Gastroesophageal sphincter (tissue), 4 donors: ENCODE results near the gene BMP10. TPM values are rescaled to one million over a fixed set of nuclear protein-coding genes. Genes with fewer than 3 reads are reported as not detected.
"Not testable (repeated sequence)": the region's sequence is repeated elsewhere in the genome, so short reads cannot be mapped to it uniquely, and the experiment has no call there.

ENCODE experiments used
- ATAC-seq: fragments of 150-250 bp; one replicate; pipeline ENCODE4 v1.9.1; 2016; ENCODE audit warnings: mild to moderate bottlenecking, moderate library complexity
- H3K27ac ChIP-seq, 4 donors: fragments of 200-600 bp; sonication (generic) in 3 of 4; 1 replicate in 3 of 4; 2 replicates in 1 of 4; pipeline ENCODE4 v1.5.1; 2016 to 2019
- H3K27me3 ChIP-seq: fragments of 200-600 bp; sonication (generic); one replicate; pipeline ENCODE4 v1.5.1; 2019
- H3K36me3 ChIP-seq, 2 donors: fragments of 200-600 bp; sonication (generic); one replicate each; pipeline ENCODE4 v1.5.1; 2019; ENCODE audit warnings: control low read depth in 1 of 2
- H3K4me1 ChIP-seq, 3 donors: fragments of 200-600 bp; sonication (generic); 1 replicate in 2 of 3; 2 replicates in 1 of 3; pipeline ENCODE4 v1.5.1; 2016 to 2019; ENCODE audit warnings: control low read depth in 2 of 3
- H3K4me3 ChIP-seq, 2 donors: fragments of 200-600 bp; sonication (generic); one replicate each; pipeline ENCODE4 v1.5.1; 2019; ENCODE audit warnings: mild to moderate bottlenecking in 1 of 2, moderate library complexity in 1 of 2
- H3K9me3 ChIP-seq, 3 donors: fragments of 200-600 bp; sonication (generic); one replicate each; pipeline ENCODE4 v1.5.1; 2017 to 2019; ENCODE audit warnings: control low read depth in 2 of 3
- CTCF ChIP-seq, 4 experiments: fragments of 200-600 bp in 2 of 4; fragments of 450-650 bp in 2 of 4; sonication (generic) in 1 of 4; IDR thresholded peaks; one replicate each; pipeline ENCODE4 v1.5.1; 2017 to 2019; ENCODE audit warnings: antibody characterized with exemption in 4 of 4, mild to moderate bottlenecking in 2 of 4, moderate library complexity in 2 of 4
- EP300 ChIP-seq: sonication (generic); formaldehyde crosslinking; IDR thresholded peaks from one replicate; pipeline ENCODE4 v1.6.1; 2017; ENCODE audit warnings: antibody characterized with exemption, mild to moderate bottlenecking
- POLR2A ChIP-seq, 2 donors: fragments of 450-650 bp; IDR thresholded peaks; one replicate each; pipeline ENCODE4 v1.6.1; 2017; ENCODE audit warnings: antibody characterized with exemption in 2 of 2, mild to moderate bottlenecking in 2 of 2, moderate library complexity in 1 of 2
- POLR2AphosphoS5 ChIP-seq: sonication (generic); formaldehyde crosslinking; IDR thresholded peaks from one replicate; pipeline ENCODE4 v1.6.1; 2017; ENCODE audit warnings: antibody characterized with exemption
- WGBS, 2 donors: methylation state at CpG; one replicate each; pipeline ENCODE4 v1.1.5; 2018; ENCODE audit warnings: low coverage in 1 of 2; 5-methylcytosine and 5-hydroxymethylcytosine counted together
- total RNA-seq, 4 donors: library from RNA; depleted of rRNA; stranded (reverse); fragments of >200 nt; gene quantifications; one replicate each; pipeline ENCODE4 v1.1.0, GENCODE V29; 2016

The BMP10 gene
- total RNA-seq, 4 donors from 2014 or later = 0.19 TPM; not detected in 3

DNA sequence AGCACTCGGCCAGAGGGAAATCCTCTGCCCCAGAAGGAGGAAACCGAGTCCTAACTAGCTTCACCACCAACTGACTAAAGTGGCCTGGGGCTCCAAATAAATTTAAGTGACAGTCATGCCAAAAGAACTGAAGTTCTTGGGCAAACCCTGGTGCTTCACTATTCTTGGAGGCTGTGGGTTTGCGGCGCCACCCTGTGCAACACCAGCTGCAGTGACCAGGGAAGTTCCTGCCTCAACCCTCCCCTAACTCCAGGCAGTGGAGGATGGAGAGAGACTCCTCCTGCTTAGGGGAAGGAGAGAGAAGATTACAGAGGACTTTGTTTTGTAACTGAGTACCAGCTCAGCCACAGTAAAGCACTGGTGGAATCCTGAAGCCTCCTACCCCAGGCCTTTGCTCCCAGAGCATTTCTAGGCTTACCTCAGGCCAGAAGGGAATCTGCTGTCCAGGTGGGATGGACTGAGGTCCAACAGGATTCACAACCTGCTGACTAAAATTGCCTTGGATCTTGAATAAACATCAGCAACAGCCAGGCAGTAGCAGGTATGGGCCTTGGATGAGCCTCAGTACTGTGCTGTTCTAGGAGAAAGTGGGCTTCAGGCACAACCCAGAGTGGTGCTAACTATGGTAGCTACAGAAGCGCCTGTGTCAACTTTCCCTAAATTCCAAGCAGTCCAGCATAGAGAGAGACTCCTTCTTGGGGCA, 29.4 kb upstream of the BMP10 start:
- Histone ChIP-seq H3K27me3 (no peaks in the 10 kb centered on the region), H3K36me3 (no peaks in the 10 kb centered on the region), H3K9me3 (peaks cover 0 to 27% (median 0%) of the 10 kb centered on the region in 3 donors), H3K27ac (no peak overlapping the region), H3K4me1 (no peaks in the 10 kb centered on the region), H3K4me3 (no peak overlapping the region)
- TF ChIP-seq EP300 (no peak), POLR2A (IDR thresholded peaks at IDR 0.05) (no peak), POLR2AphosphoS5 (no peak), CTCF (IDR thresholded peaks at IDR 0.05) (no peak)
- ATAC-seq = no peak
- WGBS, 2 donors = 85 to 92% methylated on average over 2 to 5 of the region's 5 CpGs

DNA sequence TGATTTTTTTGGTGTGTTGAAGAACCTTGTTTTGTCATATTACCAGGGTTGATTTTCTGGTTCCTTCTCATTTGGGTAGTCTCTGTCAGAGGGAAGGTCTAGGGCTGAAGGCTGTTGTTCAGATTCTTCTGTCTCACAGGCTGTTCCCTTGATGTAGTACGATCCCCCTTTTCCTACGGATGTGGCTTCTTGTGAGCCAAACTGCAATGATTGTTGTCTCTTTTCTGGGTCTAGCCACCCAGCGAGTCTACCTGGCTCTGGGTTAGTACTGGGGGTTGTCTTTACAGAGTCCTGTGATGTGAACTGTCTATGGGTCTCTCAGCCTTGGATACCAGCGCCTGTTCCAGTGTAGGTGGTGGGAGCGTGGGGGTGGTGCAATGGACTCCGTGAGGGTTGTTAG, 24.8 kb upstream of the BMP10 start:
- H3K36me3 ChIP-seq, H3K9me3 ChIP-seq, H3K4me3 ChIP-seq, H3K27ac ChIP-seq, H3K4me1 ChIP-seq, H3K27me3 ChIP-seq, ATAC-seq: not testable (repeated sequence)
- no CpG with 5 or more reads among the region's 6 CpGs for WGBS, 2 donors

DNA sequence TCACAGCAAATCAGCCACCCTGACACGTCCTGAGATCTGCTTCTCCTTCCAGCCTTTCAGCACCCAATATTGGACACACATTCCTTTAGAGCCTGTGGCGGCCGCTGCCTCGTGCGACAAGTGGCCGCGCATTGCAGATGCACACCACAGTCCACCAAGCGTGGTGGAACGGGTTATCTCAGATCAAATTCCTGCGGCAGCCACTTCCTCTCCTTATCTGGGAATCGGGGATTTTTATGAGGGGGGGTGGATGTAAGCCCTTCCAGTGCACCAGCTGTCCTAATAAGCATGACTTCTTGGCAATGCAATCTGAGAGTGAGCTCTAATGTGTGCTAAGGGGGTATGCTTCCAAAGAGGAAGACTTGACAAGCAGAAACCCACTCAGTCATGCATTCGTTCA, 18.3 kb upstream of the BMP10 start:
- no peak overlapping the region for H3K27ac ChIP-seq
- H3K36me3 ChIP-seq = no peaks in the 10 kb centered on the region
- H3K4me1 ChIP-seq = no peaks in the 10 kb centered on the region
- no peaks in the 10 kb centered on the region for H3K27me3 ChIP-seq
- TF ChIP-seq POLR2A (IDR thresholded peaks at IDR 0.05) (no peak), EP300 (no peak), POLR2AphosphoS5 (no peak), CTCF (IDR thresholded peaks at IDR 0.05) (no peak)
- WGBS, 2 donors = 60 to 71% methylated on average over 3 to 4 of the region's 12 CpGs
- no peak overlapping the region for H3K4me3 ChIP-seq
- ATAC-seq = no peak
- H3K9me3 ChIP-seq = no peaks in the 10 kb centered on the region

DNA sequence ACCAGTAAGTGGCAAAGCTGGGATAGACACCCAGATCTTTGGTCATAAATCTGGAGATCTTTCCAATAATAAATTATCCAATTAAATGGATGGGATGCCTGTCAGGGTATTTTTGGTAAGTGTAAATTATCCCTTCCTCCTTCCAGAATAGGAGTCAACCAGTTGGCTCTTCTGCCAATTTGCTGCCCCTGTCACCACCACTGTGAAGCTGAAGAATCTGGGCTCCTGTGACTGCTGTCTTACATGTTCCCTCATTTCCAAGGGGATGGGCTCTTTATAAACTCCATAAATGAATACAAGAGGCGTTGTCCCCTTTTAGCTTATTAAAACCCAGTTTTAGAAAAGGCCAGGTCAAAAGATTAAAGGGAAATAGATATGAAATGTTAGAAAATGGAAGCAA, 17.8 kb upstream of the BMP10 start:
- H3K36me3 ChIP-seq = no peaks in the 10 kb centered on the region
- no peak overlapping the region for H3K4me3 ChIP-seq
- no peaks in the 10 kb centered on the region for H3K9me3 ChIP-seq
- no peak for TF ChIP-seq EP300
- 83% methylated on average over 1 of the region's 1 CpG; no CpG with 5 or more reads in 1 of the 2 donors for WGBS, 2 donors
- H3K27ac ChIP-seq = no peak overlapping the region
- no peaks in the 10 kb centered on the region for H3K4me1 ChIP-seq
- H3K27me3 ChIP-seq = no peaks in the 10 kb centered on the region
- ATAC-seq = no peak

DNA sequence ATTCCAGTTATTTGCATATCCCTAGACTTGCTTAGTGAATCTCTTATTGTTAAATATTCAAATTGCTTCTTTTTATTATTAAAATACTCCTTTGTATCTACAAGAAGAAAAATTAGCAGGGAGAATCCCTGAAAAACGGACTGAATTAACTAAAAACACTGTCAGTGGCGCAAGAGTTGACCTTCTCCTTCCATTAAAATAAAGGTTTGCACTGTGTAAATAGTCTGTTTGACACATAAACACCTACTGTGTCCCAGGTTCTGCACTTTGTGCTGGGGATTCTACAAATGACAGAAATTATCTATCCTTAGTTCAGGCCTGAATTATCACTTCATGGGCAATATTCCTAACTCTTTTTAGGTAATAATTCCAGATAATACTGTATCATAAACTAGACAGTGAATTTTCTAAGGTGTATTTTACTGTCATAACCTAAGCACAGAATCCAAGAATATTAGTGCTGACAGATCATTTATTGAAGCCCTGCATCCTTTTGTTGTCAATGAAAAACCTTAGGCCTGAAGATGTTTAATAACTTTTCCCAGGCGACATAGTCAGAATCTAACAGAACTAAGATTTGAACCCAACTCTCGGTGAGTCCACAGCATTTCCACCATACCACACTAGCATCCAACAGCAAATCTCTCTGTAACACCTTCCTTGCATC, 17.0 kb upstream of the BMP10 start:
- Histone ChIP-seq H3K27me3 (no peaks in the 10 kb centered on the region), H3K9me3 (no peaks in the 10 kb centered on the region), H3K4me1 (no peaks in the 10 kb centered on the region), H3K36me3 (no peaks in the 10 kb centered on the region), H3K27ac (no peak overlapping the region), H3K4me3 (no peak overlapping the region)
- WGBS, 2 donors = 86 to 92% methylated on average over 4 of the region's 4 CpGs
- TF ChIP-seq POLR2A (IDR thresholded peaks at IDR 0.05) (no peak), EP300 (no peak), CTCF (IDR thresholded peaks at IDR 0.05) (no peak), POLR2AphosphoS5 (no peak)
- no peak for ATAC-seq

DNA sequence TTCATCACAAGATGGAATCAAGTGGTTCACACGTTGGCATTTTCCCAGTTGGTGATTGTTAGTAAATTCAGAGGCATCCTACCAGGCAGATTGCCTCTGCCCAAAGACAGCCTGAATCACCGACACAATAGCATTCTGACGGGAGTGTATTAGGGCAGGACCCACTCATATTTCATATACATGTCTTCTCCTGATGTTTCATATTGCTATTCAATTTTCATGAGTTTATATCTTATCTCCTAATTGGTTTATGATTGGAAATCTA, 14.5 kb upstream of the BMP10 start:
- Histone ChIP-seq H3K27ac (no peak overlapping the region), H3K36me3 (no peaks in the 10 kb centered on the region), H3K9me3 (no peaks in the 10 kb centered on the region), H3K4me1 (no peaks in the 10 kb centered on the region), H3K4me3 (no peak overlapping the region), H3K27me3 (no peaks in the 10 kb centered on the region)
- 67 to 94% methylated on average over 2 to 3 of the region's 3 CpGs for WGBS, 2 donors
- no peak for TF ChIP-seq EP300
- ATAC-seq = no peak
